WTC11 (cell line): ENCODE data around the gene FRMD4A. TPM values are rescaled to one million over a fixed set of nuclear protein-coding genes. Genes with fewer than 3 reads are reported as not detected.

Source experiments
- ATAC-seq: fragments of 200-7000 bp; cut with Tn5 transposase; 2 replicates; pipeline ENCODE4 v1.10.0; 2021; ENCODE audit warnings: mild to moderate bottlenecking, moderate library complexity
- CTCF ChIA-PET: fragments of 300-600 bp; sonication (Branson Sonifier 250); formaldehyde crosslinking; loops from one replicate; lab custom pipeline; 2021; ENCODE audit warnings: antibody characterized with exemption; lab: Charles Lee
- POLR2A ChIA-PET: fragments of 350-600 bp; sonication (Branson Sonifier 250); formaldehyde crosslinking; loops from one replicate; lab custom pipeline; 2021; ENCODE audit warnings: antibody characterized with exemption; lab: Charles Lee
- DNase-seq: peaks from one replicate; pipeline ENCODE4 v3.0.0; 2021; ENCODE audit warnings: low spot score
- H3K27ac Mint-ChIP-seq: 2 replicates; pipeline ENCODE4 v1.8.0; 2021; ENCODE audit warnings: mixed read lengths
- H3K27me3 Mint-ChIP-seq: 2 replicates; pipeline ENCODE4 v1.8.0; 2021; ENCODE audit warnings: low read depth, mild to moderate bottlenecking, moderate library complexity, mixed read lengths
- H3K36me3 Mint-ChIP-seq: 2 replicates; pipeline ENCODE4 v1.8.0; 2021; ENCODE audit warnings: mixed read lengths
- H3K4me1 Mint-ChIP-seq: 2 replicates; pipeline ENCODE4 v1.8.0; 2022; ENCODE audit warnings: mixed read lengths
- H3K4me3 Mint-ChIP-seq: 2 replicates; pipeline ENCODE4 v1.8.0; 2021; ENCODE audit warnings: mild to moderate bottlenecking, moderate library complexity, mixed read lengths
- H3K9me3 Mint-ChIP-seq: 2 replicates; pipeline ENCODE4 v1.8.0; 2021; ENCODE audit warnings: mixed read lengths
- E2F1 ChIP-seq: sonication (generic); formaldehyde crosslinking; IDR thresholded peaks from 2 replicates; pipeline ENCODE4 v1.8.0; 2022; ENCODE audit warnings: mild to moderate bottlenecking, missing genetic modification reagents
- ESRRA ChIP-seq: sonication (generic); formaldehyde crosslinking; IDR thresholded peaks from 2 replicates; pipeline ENCODE4 v1.8.1; 2022; ENCODE audit warnings: mild to moderate bottlenecking, missing genetic modification reagents, borderline replicate concordance
- ETV6 ChIP-seq: sonication (generic); formaldehyde crosslinking; IDR thresholded peaks from 2 replicates; pipeline ENCODE4 v1.8.1; 2022; ENCODE audit warnings: mild to moderate bottlenecking, missing genetic modification reagents
- FOXP1 ChIP-seq: sonication (generic); formaldehyde crosslinking; IDR thresholded peaks from 2 replicates; pipeline ENCODE4 v1.8.0; 2022; ENCODE audit warnings: missing genetic modification reagents, mild to moderate bottlenecking, moderate library complexity, borderline replicate concordance
- IRF2 ChIP-seq: sonication (generic); formaldehyde crosslinking; IDR thresholded peaks from 2 replicates; pipeline ENCODE4 v1.8.0; 2022; ENCODE audit warnings: low read depth, missing genetic modification reagents, borderline replicate concordance
- JUN ChIP-seq: sonication (generic); formaldehyde crosslinking; IDR thresholded peaks from 2 replicates; pipeline ENCODE4 v1.8.0; 2023; ENCODE audit warnings: mild to moderate bottlenecking, missing genetic modification reagents
- KAT7 ChIP-seq: sonication (generic); formaldehyde crosslinking; IDR thresholded peaks from 2 replicates; pipeline ENCODE4 v1.8.1; 2023; ENCODE audit warnings: missing genetic modification reagents, mild to moderate bottlenecking, borderline replicate concordance
- NFE2L1 ChIP-seq: sonication (generic); formaldehyde crosslinking; IDR thresholded peaks from 2 replicates; pipeline ENCODE4 v1.8.1; 2023; ENCODE audit warnings: missing genetic modification reagents
- PRRX2 ChIP-seq: fragments of 250-450 bp; sonication (Bioruptor Pico); IDR thresholded peaks from 2 replicates; pipeline ENCODE4 v1.8.0; 2021; ENCODE audit warnings: mild to moderate bottlenecking
- SOX15 ChIP-seq: fragments of 250-450 bp; sonication (Bioruptor Pico); IDR thresholded peaks from 2 replicates; pipeline ENCODE4 v1.9.0; 2021; ENCODE audit warnings: mild to moderate bottlenecking
- USF1 ChIP-seq: sonication (generic); formaldehyde crosslinking; IDR thresholded peaks from 2 replicates; pipeline ENCODE4 v1.8.0; 2022; ENCODE audit warnings: mild to moderate bottlenecking, missing genetic modification reagents
- ZNF219 ChIP-seq: sonication (generic); formaldehyde crosslinking; IDR thresholded peaks from 2 replicates; pipeline ENCODE4 v1.8.0; 2023; ENCODE audit warnings: missing genetic modification reagents, mild to moderate bottlenecking, borderline replicate concordance
- ZNF232 ChIP-seq: sonication (generic); formaldehyde crosslinking; IDR thresholded peaks from 2 replicates; pipeline ENCODE4 v1.8.0; 2022; ENCODE audit warnings: mild to moderate bottlenecking, missing genetic modification reagents
- ZNF281 ChIP-seq: sonication (generic); formaldehyde crosslinking; IDR thresholded peaks from 2 replicates; pipeline ENCODE4 v1.8.0; 2023; ENCODE audit warnings: mild to moderate bottlenecking, missing genetic modification reagents
- ZNF317 ChIP-seq: sonication (generic); formaldehyde crosslinking; IDR thresholded peaks from 2 replicates; pipeline ENCODE4 v1.8.1; 2023; ENCODE audit warnings: low read depth, mild to moderate bottlenecking, moderate library complexity, missing genetic modification reagents, borderline replicate concordance
- total RNA-seq: library from RNA; stranded (reverse); gene quantifications from 3 replicates; pipeline ENCODE4 v1.2.3, GENCODE V29; 2021
- TF ChIP-seq, protein P1 (sequence below): sonication (generic); formaldehyde crosslinking; conservative IDR thresholded peaks from 2 replicates; pipeline ENCODE4 v1.8.1; 2022; ENCODE audit warnings: mild to moderate bottlenecking, missing genetic modification reagents
- TF ChIP-seq, protein P2 (sequence below): fragments of 250-450 bp; sonication (Bioruptor Pico); IDR thresholded peaks from 2 replicates; pipeline ENCODE4 v1.9.0; 2021; ENCODE audit warnings: mild to moderate bottlenecking, borderline replicate concordance

The FRMD4A gene
- total RNA-seq, 1 experiment from 2014 or later, result 35.5 TPM

GRCh38 chr10:13852872-13853271 lies 477.9 kb downstream of the FRMD4A start (continued):
- TF ChIP-seq E2F1 (CRISPR knock-in tag), result no peak
- TF ChIP-seq, all 79 proteins: peak for 0

DNA sequence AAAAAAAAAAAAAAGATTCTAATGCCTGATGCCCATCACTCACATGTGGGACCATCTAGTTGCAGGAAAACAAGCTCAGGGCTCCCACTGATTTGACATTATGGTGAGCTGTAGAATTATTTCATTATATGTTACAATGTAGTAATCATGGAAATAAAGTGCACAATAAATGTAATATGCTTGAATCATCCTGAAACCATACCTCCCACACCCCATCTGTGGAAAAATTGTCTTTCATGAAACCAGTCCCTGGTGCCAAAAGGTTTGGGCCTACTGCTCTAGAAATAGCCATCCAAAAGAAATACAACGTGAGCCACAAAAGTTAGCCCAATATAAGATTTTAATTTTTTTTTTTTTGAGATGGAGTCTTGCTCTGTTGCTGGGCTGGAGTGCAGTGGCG lies 478.8 kb downstream of the FRMD4A start:
- no peaks in the 10 kb centered on the region for H3K9me3 Mint-ChIP-seq
- ATAC-seq, result no peak
- no peaks in the 10 kb centered on the region for H3K36me3 Mint-ChIP-seq
- CTCF ChIA-PET, result interaction anchor here (0.7 kb wide), 1 partner anchor 242 kb away, joined by 4 read pairs; no protein-coding TSS in a partner anchor
- peaks cover 20% of the 10 kb centered on the region for H3K4me1 Mint-ChIP-seq
- TF ChIP-seq ZNF219 (CRISPR knock-in tag) (no peak), USF1 (CRISPR knock-in tag) (no peak), NFE2L1 (CRISPR knock-in tag) (no peak)
- no peak overlapping the region for H3K27ac Mint-ChIP-seq
- POLR2A ChIA-PET, result no interaction called here
- no peak overlapping the region for H3K4me3 Mint-ChIP-seq
- DNase-seq, result no peak
- no peaks in the 10 kb centered on the region for H3K27me3 Mint-ChIP-seq

GRCh38 chr10:13848520-13849445 lies 481.9 kb downstream of the FRMD4A start:
- Mint-ChIP-seq H3K27ac (no peak overlapping the region), H3K4me1 (peaks cover 25% of the 10 kb centered on the region), H3K9me3 (no peaks in the 10 kb centered on the region), H3K36me3 (no peaks in the 10 kb centered on the region), H3K27me3 (no peaks in the 10 kb centered on the region), H3K4me3 (no peak overlapping the region)
- ATAC-seq (no peak), DNase-seq (no peak)
- ChIA-PET POLR2A (no interaction called here), CTCF (no interaction called here)
- peak; percentile 90 for TF ChIP-seq ZNF317 (CRISPR knock-in tag)
- TF ChIP-seq ZNF232 (CRISPR knock-in tag), result no peak
- TF ChIP-seq JUN (CRISPR knock-in tag), result no peak

GRCh38 chr10:13847201-13847631 lies 483.5 kb downstream of the FRMD4A start:
- CTCF ChIA-PET, result interaction anchor here (0.6 to 1.3 kb wide), 5 partner anchors 11 to 102 kb away, joined by 3 to 4 read pairs (median 3); no protein-coding TSS in a partner anchor
- Mint-ChIP-seq H3K27ac (no peak overlapping the region), H3K36me3 (peaks cover 6% of the 10 kb centered on the region), H3K4me1 (peaks cover 25% of the 10 kb centered on the region), H3K27me3 (no peaks in the 10 kb centered on the region), H3K9me3 (peaks cover 3% of the 10 kb centered on the region), H3K4me3 (no peak overlapping the region)
- DNase-seq (peak; percentile 39), ATAC-seq (peak; percentile 93)
- POLR2A ChIA-PET, result no interaction called here
- TF ChIP-seq IRF2 (CRISPR knock-in tag), result no peak
- no peak for TF ChIP-seq PRRX2
- 0 out of 2 replicates have a peak, but pooled peaks have one; percentile 25 for TF ChIP-seq ETV6 (CRISPR knock-in tag)
- TF ChIP-seq, protein P1, sequence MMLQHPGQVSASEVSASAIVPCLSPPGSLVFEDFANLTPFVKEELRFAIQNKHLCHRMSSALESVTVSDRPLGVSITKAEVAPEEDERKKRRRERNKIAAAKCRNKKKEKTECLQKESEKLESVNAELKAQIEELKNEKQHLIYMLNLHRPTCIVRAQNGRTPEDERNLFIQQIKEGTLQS (CRISPR knock-in tag), result no peak

DNA sequence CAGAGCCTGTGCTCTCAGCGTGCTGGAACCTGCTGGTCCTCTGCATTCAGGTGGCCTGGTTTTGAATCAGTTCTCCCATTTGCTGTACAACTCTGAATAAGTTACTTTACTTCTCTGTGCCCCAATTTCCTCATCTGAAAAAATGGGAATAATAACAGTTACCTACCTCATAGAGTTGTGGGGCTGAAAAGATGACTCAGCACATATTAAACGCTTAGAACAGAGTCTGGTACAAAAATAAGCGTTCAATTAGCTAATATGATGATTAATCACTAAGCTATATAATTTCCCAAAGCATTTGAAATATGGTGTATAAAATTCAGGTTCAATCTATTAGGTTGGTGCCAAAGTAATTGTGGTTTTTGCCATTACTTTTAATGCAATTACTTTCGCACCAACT lies 484.8 kb downstream of the FRMD4A start:
- H3K27ac Mint-ChIP-seq, result no peak overlapping the region
- peaks cover 16% of the 10 kb centered on the region for H3K9me3 Mint-ChIP-seq
- ATAC-seq (no peak), DNase-seq (no peak)
- H3K4me1 Mint-ChIP-seq, result peaks cover 25% of the 10 kb centered on the region
- ChIA-PET POLR2A (no interaction called here), CTCF (interaction anchor here (1.3 kb wide), 1 partner anchor 36 kb away, joined by 3 read pairs; no protein-coding TSS in a partner anchor)
- no peaks in the 10 kb centered on the region for H3K27me3 Mint-ChIP-seq
- H3K36me3 Mint-ChIP-seq, result peaks cover 18% of the 10 kb centered on the region
- H3K4me3 Mint-ChIP-seq, result no peak overlapping the region
- no peak for TF ChIP-seq ZNF281 (CRISPR knock-in tag)
- TF ChIP-seq, protein P2, sequence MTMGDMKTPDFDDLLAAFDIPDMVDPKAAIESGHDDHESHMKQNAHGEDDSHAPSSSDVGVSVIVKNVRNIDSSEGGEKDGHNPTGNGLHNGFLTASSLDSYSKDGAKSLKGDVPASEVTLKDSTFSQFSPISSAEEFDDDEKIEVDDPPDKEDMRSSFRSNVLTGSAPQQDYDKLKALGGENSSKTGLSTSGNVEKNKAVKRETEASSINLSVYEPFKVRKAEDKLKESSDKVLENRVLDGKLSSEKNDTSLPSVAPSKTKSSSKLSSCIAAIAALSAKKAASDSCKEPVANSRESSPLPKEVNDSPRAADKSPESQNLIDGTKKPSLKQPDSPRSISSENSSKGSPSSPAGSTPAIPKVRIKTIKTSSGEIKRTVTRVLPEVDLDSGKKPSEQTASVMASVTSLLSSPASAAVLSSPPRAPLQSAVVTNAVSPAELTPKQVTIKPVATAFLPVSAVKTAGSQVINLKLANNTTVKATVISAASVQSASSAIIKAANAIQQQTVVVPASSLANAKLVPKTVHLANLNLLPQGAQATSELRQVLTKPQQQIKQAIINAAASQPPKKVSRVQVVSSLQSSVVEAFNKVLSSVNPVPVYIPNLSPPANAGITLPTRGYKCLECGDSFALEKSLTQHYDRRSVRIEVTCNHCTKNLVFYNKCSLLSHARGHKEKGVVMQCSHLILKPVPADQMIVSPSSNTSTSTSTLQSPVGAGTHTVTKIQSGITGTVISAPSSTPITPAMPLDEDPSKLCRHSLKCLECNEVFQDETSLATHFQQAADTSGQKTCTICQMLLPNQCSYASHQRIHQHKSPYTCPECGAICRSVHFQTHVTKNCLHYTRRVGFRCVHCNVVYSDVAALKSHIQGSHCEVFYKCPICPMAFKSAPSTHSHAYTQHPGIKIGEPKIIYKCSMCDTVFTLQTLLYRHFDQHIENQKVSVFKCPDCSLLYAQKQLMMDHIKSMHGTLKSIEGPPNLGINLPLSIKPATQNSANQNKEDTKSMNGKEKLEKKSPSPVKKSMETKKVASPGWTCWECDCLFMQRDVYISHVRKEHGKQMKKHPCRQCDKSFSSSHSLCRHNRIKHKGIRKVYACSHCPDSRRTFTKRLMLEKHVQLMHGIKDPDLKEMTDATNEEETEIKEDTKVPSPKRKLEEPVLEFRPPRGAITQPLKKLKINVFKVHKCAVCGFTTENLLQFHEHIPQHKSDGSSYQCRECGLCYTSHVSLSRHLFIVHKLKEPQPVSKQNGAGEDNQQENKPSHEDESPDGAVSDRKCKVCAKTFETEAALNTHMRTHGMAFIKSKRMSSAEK (CRISPR knock-in tag), result no peak
- TF ChIP-seq SOX15, result no peak
- TF ChIP-seq KAT7 (CRISPR knock-in tag), result no peak
- no peak for TF ChIP-seq FOXP1 (CRISPR knock-in tag)
- no peak for TF ChIP-seq ESRRA (CRISPR knock-in tag)
